ENCODE measurements around the gene KRT75. TPM values are rescaled to one million over a fixed set of nuclear protein-coding genes. Genes with fewer than 3 reads are reported as not detected.
"Not testable (repeated sequence)": the region's sequence is repeated elsewhere in the genome, so short reads cannot be mapped to it uniquely, and the experiment has no call there.

The KRT75 gene
- total and polyA plus RNA-seq, 12 donors: not detected

- no peaks in the 10 kb centered on the region for H3K27me3 ChIP-seq
- no peaks in the 10 kb centered on the region for H3K36me3 ChIP-seq (replicated peaks in 1 of 2)
- DNase-seq: no peak
- no peaks in the 10 kb centered on the region for H3K9me3 ChIP-seq (replicated peaks in 1 of 3)
- intact Hi-C loops (cut with DNase I): no loop called here
- WGBS, 4 donors: 47 to 58% (median 51%) methylated on average over 4 of the region's 4 CpGs
- H3K4me3 ChIP-seq: no peak overlapping the region
- no peaks in the 10 kb centered on the region for H3K4me1 ChIP-seq (replicated peaks in 1 of 2)
- no peak overlapping the region for H3K27ac ChIP-seq
- no peak for TF ChIP-seq CTCF (IDR thresholded peaks at IDR 0.05)
- no peak for TF ChIP-seq POLR2A (IDR thresholded peaks at IDR 0.05)
Measured at GRCh38 chr12:52413202-52413601, 21.0 kb downstream of the KRT75 start.

- TF ChIP-seq POLR2A (IDR thresholded peaks at IDR 0.05): no peak
- no peak for TF ChIP-seq CTCF (IDR thresholded peaks at IDR 0.05)
- intact Hi-C loops (cut with DNase I): no loop called here
Measured at GRCh38 chr12:52411815-52412214, 22.4 kb downstream of the KRT75 start.

GRCh38 chr12:52410589-52411248 is 23.5 kb downstream of the KRT75 start:
- DNase-seq; H3K27ac ChIP-seq; intact Hi-C loops (cut with DNase I); H3K9me3 ChIP-seq (replicated peaks in 1 of 3); H3K27me3 ChIP-seq; H3K36me3 ChIP-seq (replicated peaks in 1 of 2); H3K4me1 ChIP-seq (replicated peaks in 1 of 2); H3K4me3 ChIP-seq: not testable (repeated sequence)
- WGBS, 4 donors: 67% methylated on average over 1 of the region's 1 CpG; no CpG with 5 or more reads in 3 of the 4 donors

More at GRCh38 chr12:52411815-52412214, 22.4 kb downstream of the KRT75 start:
- H3K27me3 ChIP-seq: no peaks in the 10 kb centered on the region
- no peaks in the 10 kb centered on the region for H3K36me3 ChIP-seq (replicated peaks in 1 of 2)
- 81 to 91% (median 84%) methylated on average over 9 to 10 of the region's 10 CpGs for WGBS, 4 donors
- no peak overlapping the region for H3K4me3 ChIP-seq
- DNase-seq: no peak
- no peaks in the 10 kb centered on the region for H3K9me3 ChIP-seq (replicated peaks in 1 of 3)
- H3K27ac ChIP-seq: no peak overlapping the region
- no peaks in the 10 kb centered on the region for H3K4me1 ChIP-seq (replicated peaks in 1 of 2)

- Histone ChIP-seq H3K9me3 (replicated peaks in 1 of 3) (no peaks in the 10 kb centered on the region), H3K4me1 (replicated peaks in 1 of 2) (no peaks in the 10 kb centered on the region), H3K27me3 (no peaks in the 10 kb centered on the region), H3K4me3 (no peak overlapping the region), H3K36me3 (replicated peaks in 1 of 2) (no peaks in the 10 kb centered on the region), H3K27ac (no peak overlapping the region)
- no peak for DNase-seq
- TF ChIP-seq POLR2A (IDR thresholded peaks at IDR 0.05): no peak
- no peak for TF ChIP-seq CTCF (IDR thresholded peaks at IDR 0.05)
- WGBS, 4 donors: 77 to 100% (median 84%) methylated on average over 1 to 5 of the region's 5 CpGs
- intact Hi-C loops (cut with DNase I): no loop called here
Measured at GRCh38 chr12:52407918-52408317, 26.3 kb downstream of the KRT75 start.

- DNase-seq: no peak
- no peak within 1 kb of the TSS for H3K27ac ChIP-seq
- no peaks in the 10 kb centered on the region for H3K27me3 ChIP-seq
- TF ChIP-seq CTCF (IDR thresholded peaks at IDR 0.05) (no peak), POLR2A (IDR thresholded peaks at IDR 0.05) (no peak)
- H3K9me3 ChIP-seq (replicated peaks in 1 of 3): no peaks in the 10 kb centered on the region
- no peak within 1 kb of the TSS for H3K4me3 ChIP-seq
- intact Hi-C loops (cut with DNase I): no loop called here
- H3K36me3 ChIP-seq (replicated peaks in 1 of 2): no peaks in the 10 kb centered on the region
- no peaks in the 10 kb centered on the region for H3K4me1 ChIP-seq (replicated peaks in 1 of 2)
- 78 to 89% (median 83%) methylated on average over 5 to 14 of the region's 14 CpGs for WGBS, 4 donors
Measured at GRCh38 chr12:52405922-52406385, 28.2 kb downstream of the KRT75 start, which contains the start of gene KRT82. Gene KRT82, minus strand, starts transcription at chr12:52406335. Its CDS starts 58 bp downstream, at chr12:52406277.

All from adrenal gland (tissue), 12 donors.